Endothelial cell of umbilical vein (primary cell): ENCODE data around the gene NEDD9. TPM values are rescaled to one million over a fixed set of nuclear protein-coding genes. Genes with fewer than 3 reads are reported as not detected.

Experiments
- BruUV-seq: library from RNA; stranded (reverse); fragments of 400-500 nt; replicated peaks from 2 replicates; lab custom pipeline; 2021; lab: Mats Ljungman, UMichigan
- CTCF ChIA-PET: fragments of 300-600, 350-600 bp; sonication (Branson Sonifier 250); formaldehyde crosslinking; loops from one replicate; lab custom pipeline; 2021; ENCODE audit warnings: antibody characterized with exemption, inconsistent platforms; lab: Charles Lee
- POLR2A ChIA-PET: fragments of 300-600, 350-600 bp; sonication (Branson Sonifier 250); formaldehyde crosslinking; loops from one replicate; lab custom pipeline; 2021; ENCODE audit warnings: antibody characterized with exemption, inconsistent platforms; lab: Charles Lee
- DNase-seq: peaks from one replicate; pipeline ENCODE4 v3.0.0-alpha.2; 2011; ENCODE audit warnings: low read depth, low spot score
- FAIRE-seq: peaks from 2 replicates; lab custom pipeline; 2011; peaks lifted over from hg19 to GRCh38; lab: Jason Lieb, UNC
- H2AFZ ChIP-seq: 2 replicates; pipeline ENCODE4 v1.6.0; 2012; ENCODE audit warnings: low read depth, low read length, control low read depth, inconsistent platforms
- H3K27ac ChIP-seq: 2 replicates; pipeline ENCODE4 v1.5.1; 2011; ENCODE audit warnings: low read depth, mild to moderate bottlenecking, control low read depth, low read length, moderate library complexity; ENCODE audit not compliant: insufficient read depth
- H3K27me3 ChIP-seq, 2 experiments: 2 replicates each; pipeline versions ENCODE4 v1.6.0 to v1.6.1; 2011; ENCODE audit warnings: low read length in 2 of 2, mixed read lengths in 1 of 2; ENCODE audit not compliant: control insufficient read depth in 2 of 2, insufficient read depth in 2 of 2
- H3K36me3 ChIP-seq, 2 experiments: 2 replicates in 1 of 2; 3 replicates in 1 of 2; pipeline ENCODE4 v1.5.1; 2011; ENCODE audit warnings: low read length in 2 of 2, mild to moderate bottlenecking in 1 of 2, moderate library complexity in 1 of 2; ENCODE audit not compliant: control insufficient read depth in 2 of 2, insufficient read depth in 2 of 2; ENCODE audit errors: extremely low read depth in 1 of 2
- H3K4me1 ChIP-seq: 3 replicates; pipeline ENCODE4 v1.5.1; 2011; ENCODE audit warnings: mild to moderate bottlenecking, low read length; ENCODE audit not compliant: control insufficient read depth, insufficient read depth; ENCODE audit errors: extremely low read depth
- H3K4me2 ChIP-seq: 2 replicates; pipeline ENCODE4 v1.6.1; 2011; ENCODE audit warnings: low read length, control low read depth, mixed read lengths; ENCODE audit not compliant: insufficient read depth
- H3K4me3 ChIP-seq, 3 experiments: fragments of 200-600 bp in 1 of 3; sonication (generic), shearing (Covaris generic) in 1 of 3; replicated peaks in 1 of 3; 2 replicates each; pipeline ENCODE4 v1.5.1; 2011 to 2016; ENCODE audit warnings: control low read depth in 3 of 3, low read length in 3 of 3, mild to moderate bottlenecking in 2 of 3, inconsistent platforms in 1 of 3, low read depth in 1 of 3, moderate library complexity in 1 of 3; ENCODE audit not compliant: insufficient read depth in 1 of 3
- H3K79me2 ChIP-seq: 2 replicates; pipeline ENCODE4 v1.6.0; 2012; ENCODE audit warnings: low read length, inconsistent platforms; ENCODE audit not compliant: control insufficient read depth, insufficient read depth
- H3K9ac ChIP-seq: replicated peaks from 2 replicates; pipeline ENCODE3; 2011; ENCODE audit warnings: low read length, control low read depth; ENCODE audit not compliant: insufficient read depth; ENCODE audit errors: extremely low read depth
- H3K9me1 ChIP-seq: replicated peaks from 3 replicates; pipeline ENCODE4 v1.6.0; 2011; ENCODE audit warnings: mild to moderate bottlenecking, low read length; ENCODE audit not compliant: control insufficient read depth, insufficient read depth; ENCODE audit errors: extremely low read depth
- H3K9me3 ChIP-seq: replicated peaks from 2 replicates; pipeline ENCODE4 v1.5.1; 2012; ENCODE audit warnings: low read length, inconsistent platforms; ENCODE audit not compliant: control insufficient read depth, insufficient read depth
- H4K20me1 ChIP-seq: replicated peaks from 2 replicates; pipeline ENCODE3; 2011; ENCODE audit warnings: mild to moderate bottlenecking, low read length; ENCODE audit not compliant: control insufficient read depth, insufficient read depth; ENCODE audit errors: extremely low read depth
- EZH2 ChIP-seq: IDR thresholded peaks from 2 replicates; pipeline ENCODE4 v1.6.1; 2012; ENCODE audit warnings: borderline replicate concordance, low read depth, mild to moderate bottlenecking, moderate library complexity, low read length, inconsistent platforms; ENCODE audit not compliant: severe bottlenecking
- FOS ChIP-seq: IDR thresholded peaks from 2 replicates; pipeline ENCODE4 v1.6.1; 2011; ENCODE audit warnings: mild to moderate bottlenecking, low read length, moderate library complexity, borderline replicate concordance; ENCODE audit not compliant: insufficient read depth
- GATA2 ChIP-seq: IDR thresholded peaks from 2 replicates; pipeline ENCODE4 v1.7.0; 2011; ENCODE audit warnings: low read depth, mild to moderate bottlenecking, moderate library complexity, mixed read lengths, low read length; ENCODE audit not compliant: insufficient read length, insufficient read depth
- JUN ChIP-seq: IDR thresholded peaks from 2 replicates; pipeline ENCODE4 v1.6.1; 2011; ENCODE audit warnings: borderline replicate concordance, low read depth; ENCODE audit not compliant: insufficient read length, insufficient read depth
- MAX ChIP-seq: IDR thresholded peaks from 2 replicates; pipeline ENCODE4 v1.6.1; 2011; ENCODE audit not compliant: insufficient read depth, insufficient read length
- MYC ChIP-seq: IDR thresholded peaks from one replicate; pipeline ENCODE4 v1.6.1; 2011; ENCODE audit warnings: mild to moderate bottlenecking, low read depth, low read length
- POLR2A ChIP-seq: IDR thresholded peaks from 2 replicates; pipeline ENCODE4 v1.6.1; 2012; ENCODE audit warnings: low read depth, mild to moderate bottlenecking, control low read depth, low read length
- POLR2AphosphoS5 ChIP-seq: IDR thresholded peaks from 2 replicates; pipeline ENCODE4 v1.6.1; 2012; ENCODE audit warnings: low read depth, mild to moderate bottlenecking, control low read depth, low read length, moderate library complexity; ENCODE audit not compliant: insufficient read depth
- dilution Hi-C: fragments of 300-500 bp; cut with MboI; formaldehyde crosslinking; loops from one replicate; pipeline ENCODE4 v1.15.0; 2019; ENCODE audit warnings: low sequenced_read_pairs; ENCODE audit not compliant: extremely low pct_ligation_motif_present
- intact Hi-C: fragments of 100-400 bp; cut with micrococcal nuclease; formaldehyde crosslinking; loops from one replicate; pipeline ENCODE4 v1.10.0; 2022
- polyA plus RNA-seq, 4 experiments: library from polyadenylated mRNA; depleted of rRNA in 3 of 4; stranded (reverse) in 3 of 4; unstranded in 1 of 4; fragments of >200 nt; gene quantifications; 2 replicates each; pipeline versions ENCODE4 v1.2.1 to v1.2.3, GENCODE V29; 2011 to 2012; ENCODE audit warnings: missing spikeins in 1 of 4
- total RNA-seq: library from RNA; stranded (reverse); gene quantifications from 2 replicates; pipeline ENCODE4 v1.2.3, GENCODE V29; 2021
- TF ChIP-seq, protein P1 (sequence below), 2 donors: IDR thresholded peaks; 1 replicate in 1 of 2; 2 replicates in 1 of 2; pipeline ENCODE4 v1.5.1; 2011; ENCODE audit warnings: low read length in 2 of 2, mild to moderate bottlenecking in 2 of 2, moderate library complexity in 2 of 2, control low read depth in 1 of 2, inconsistent platforms in 1 of 2, low read depth in 1 of 2; ENCODE audit not compliant: insufficient read depth in 1 of 2; ENCODE audit errors: extremely low read depth in 1 of 2

Gene NEDD9
- total and polyA plus RNA-seq, 2 donors (not counting 3 experiments of a cell fraction or from before 2014, with no cell fraction given): 55.2 to 61.0 TPM

- dilution Hi-C loops: no loop called here
- H3K36me3 ChIP-seq: no peaks in the 10 kb centered on the region
- POLR2A ChIA-PET: no interaction called here
- no peaks in the 10 kb centered on the region for H3K4me1 ChIP-seq
- DNase-seq (no peak), FAIRE-seq (no peak)
- TF ChIP-seq POLR2AphosphoS5 (no peak), MAX (no peak), EZH2 (no peak), GATA2 (no peak), POLR2A (no peak), FOS (no peak), JUN (no peak), MYC (no peak)
- TF ChIP-seq, protein P1, sequence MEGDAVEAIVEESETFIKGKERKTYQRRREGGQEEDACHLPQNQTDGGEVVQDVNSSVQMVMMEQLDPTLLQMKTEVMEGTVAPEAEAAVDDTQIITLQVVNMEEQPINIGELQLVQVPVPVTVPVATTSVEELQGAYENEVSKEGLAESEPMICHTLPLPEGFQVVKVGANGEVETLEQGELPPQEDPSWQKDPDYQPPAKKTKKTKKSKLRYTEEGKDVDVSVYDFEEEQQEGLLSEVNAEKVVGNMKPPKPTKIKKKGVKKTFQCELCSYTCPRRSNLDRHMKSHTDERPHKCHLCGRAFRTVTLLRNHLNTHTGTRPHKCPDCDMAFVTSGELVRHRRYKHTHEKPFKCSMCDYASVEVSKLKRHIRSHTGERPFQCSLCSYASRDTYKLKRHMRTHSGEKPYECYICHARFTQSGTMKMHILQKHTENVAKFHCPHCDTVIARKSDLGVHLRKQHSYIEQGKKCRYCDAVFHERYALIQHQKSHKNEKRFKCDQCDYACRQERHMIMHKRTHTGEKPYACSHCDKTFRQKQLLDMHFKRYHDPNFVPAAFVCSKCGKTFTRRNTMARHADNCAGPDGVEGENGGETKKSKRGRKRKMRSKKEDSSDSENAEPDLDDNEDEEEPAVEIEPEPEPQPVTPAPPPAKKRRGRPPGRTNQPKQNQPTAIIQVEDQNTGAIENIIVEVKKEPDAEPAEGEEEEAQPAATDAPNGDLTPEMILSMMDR (IDR thresholded peaks at IDR 0.05; ENCODE audit: extremely low read depth in 1 of 2, insufficient read depth in 1 of 2, low read depth in 1 of 2, low read length in 2 of 2): no peak
- no peak overlapping the region for H3K4me2 ChIP-seq
- H3K27me3 ChIP-seq: no peaks in the 10 kb centered on the region
- no peaks in the 10 kb centered on the region for H3K79me2 ChIP-seq
- H3K9me1 ChIP-seq: no peaks in the 10 kb centered on the region
- no peak overlapping the region for H3K27ac ChIP-seq
- CTCF ChIA-PET: interaction anchor here (1.2 kb wide), 1 partner anchor 251 kb away, joined by 3 read pairs; no protein-coding TSS in a partner anchor
- no peak overlapping the region for H3K4me3 ChIP-seq
- no peaks in the 10 kb centered on the region for H3K9me3 ChIP-seq
- intact Hi-C loops: no loop called here
- H2AFZ ChIP-seq: no peak overlapping the region
- H3K9ac ChIP-seq: no peak overlapping the region
- no TSS peak for BruUV-seq
- H4K20me1 ChIP-seq: no peaks in the 10 kb centered on the region
Observed at GRCh38 chr6:11244387-11245126, 12.1 kb upstream of the NEDD9 start.
